HCT116 (cell line): ENCODE data around the gene KPNA3. TPM values are rescaled to one million over a fixed set of nuclear protein-coding genes. Genes with fewer than 3 reads are reported as not detected.

Experiments
- ATAC-seq: fragments of 200-7000 bp; cut with Tn5 transposase; 2 replicates; pipeline ENCODE4 v1.9.1; 2020; ENCODE audit warnings: mild to moderate bottlenecking, moderate library complexity
- BruUV-seq: library from RNA; stranded (reverse); fragments of 400-500 nt; replicated peaks from 2 replicates; lab custom pipeline; 2021; lab: Mats Ljungman, UMichigan
- CTCF ChIA-PET: fragments of 300-600 bp; sonication (Branson Sonifier 250); formaldehyde crosslinking; loops from one replicate; lab custom pipeline; 2021; ENCODE audit warnings: antibody characterized with exemption; lab: Charles Lee
- POLR2A ChIA-PET: fragments of 300-600, 350-600 bp; sonication (Branson Sonifier 250); formaldehyde crosslinking; loops from one replicate; lab custom pipeline; 2021; ENCODE audit warnings: antibody characterized with exemption; lab: Charles Lee
- RAD21 ChIA-PET, 2 experiments: fragments of 300-600 bp; sonication (Branson Sonifier 250); formaldehyde crosslinking; loops; one replicate each; lab custom pipeline; 2023; ENCODE audit warnings: low total read pairs in 2 of 2; ENCODE audit not compliant: uncharacterized antibody in 2 of 2, unreplicated experiment in 2 of 2, low non-redundant PET in 1 of 2; lab: Charles Lee
- DNase-seq: peaks from one replicate; pipeline ENCODE4 v3.0.0-alpha.2; 2010; ENCODE audit warnings: low read depth, low spot score
- H2AFZ ChIP-seq: fragments of 200-600 bp; shearing (Covaris generic), sonication (generic); 2 replicates; pipeline ENCODE4 v1.6.1; 2017; ENCODE audit warnings: low read depth, mixed run types, mixed read lengths, antibody characterized with exemption, low read length; ENCODE audit not compliant: poor library complexity, severe bottlenecking
- H3K27ac ChIP-seq: 2 replicates; pipeline ENCODE4 v1.5.1; 2012; ENCODE audit warnings: low read depth, low read length
- H3K27me3 ChIP-seq: fragments of 200-600 bp; sonication (generic); 2 replicates; pipeline ENCODE4 v1.6.1; 2016; ENCODE audit warnings: mixed run types, low read length, mixed read lengths; ENCODE audit not compliant: insufficient read depth
- H3K36me3 ChIP-seq, 2 experiments: fragments of 200-500 bp in 1 of 2; fragments of 200-600 bp in 1 of 2; sonication (Bioruptor generic) in 1 of 2; sonication (generic) in 1 of 2; 2 replicates each; pipeline versions ENCODE4 v1.5.1 to v1.6.1; 2014 to 2016; ENCODE audit warnings: low read length in 2 of 2, inconsistent platforms in 1 of 2, mixed read lengths in 1 of 2, mixed run types in 1 of 2; ENCODE audit not compliant: insufficient read depth in 2 of 2, control insufficient read depth in 1 of 2
- H3K4me1 ChIP-seq, 2 experiments: fragments of 200-600 bp in 1 of 2; sonication (generic) in 1 of 2; 2 replicates each; pipeline versions ENCODE4 v1.5.1 to v1.6.1; 2012 to 2017; ENCODE audit warnings: low read length in 2 of 2, inconsistent platforms in 1 of 2, mild to moderate bottlenecking in 1 of 2, mixed read lengths in 1 of 2, mixed run types in 1 of 2, moderate library complexity in 1 of 2; ENCODE audit not compliant: insufficient read depth in 2 of 2, control insufficient read depth in 1 of 2
- H3K4me2 ChIP-seq: fragments of 200-600 bp; sonication (generic); 2 replicates; pipeline ENCODE4 v1.6.1; 2017; ENCODE audit warnings: mixed run types, low read length, mixed read lengths
- H3K4me3 ChIP-seq, 2 experiments: fragments of 200-600 bp in 1 of 2; sonication (generic) in 1 of 2; replicated peaks in 1 of 2; 2 replicates each; pipeline ENCODE4 v1.5.1; 2011 to 2016; ENCODE audit warnings: low read length in 2 of 2, control low read depth in 1 of 2, low read depth in 1 of 2, mild to moderate bottlenecking in 1 of 2, mixed read lengths in 1 of 2, mixed run types in 1 of 2
- H3K79me2 ChIP-seq: fragments of 200-600 bp; sonication (generic); 2 replicates; pipeline ENCODE4 v1.6.1; 2017; ENCODE audit warnings: mild to moderate bottlenecking, mixed run types, low read length, moderate library complexity, mixed read lengths; ENCODE audit not compliant: insufficient read depth
- H3K9ac ChIP-seq: fragments of 200-600 bp; sonication (generic); 2 replicates; pipeline ENCODE4 v1.6.1; 2016; ENCODE audit warnings: low read length, mixed read lengths
- H3K9me2 ChIP-seq: fragments of 200-600 bp; sonication (generic), shearing (Covaris generic); 2 replicates; pipeline ENCODE4 v1.6.1; 2017; ENCODE audit warnings: mixed run types, mild to moderate bottlenecking, moderate library complexity; ENCODE audit not compliant: insufficient read depth
- H3K9me3 ChIP-seq, 2 experiments: fragments of 200-500 bp in 1 of 2; fragments of 200-600 bp in 1 of 2; sonication (Bioruptor generic) in 1 of 2; sonication (generic) in 1 of 2; 2 replicates each; pipeline ENCODE4 v1.6.1; 2014 to 2017; ENCODE audit warnings: low read length in 2 of 2, mixed read lengths in 2 of 2, inconsistent platforms in 1 of 2, low read depth in 1 of 2, mild to moderate bottlenecking in 1 of 2, mixed run types in 1 of 2, moderate library complexity in 1 of 2; ENCODE audit not compliant: control insufficient read depth in 1 of 2, insufficient read depth in 1 of 2
- H4K20me1 ChIP-seq: fragments of 200-600 bp; sonication (generic), shearing (Covaris generic); 2 replicates; pipeline ENCODE4 v1.6.1; 2017; ENCODE audit warnings: mixed run types, mild to moderate bottlenecking, moderate library complexity; ENCODE audit not compliant: insufficient read depth
- MAX ChIP-seq: IDR thresholded peaks from 2 replicates; pipeline ENCODE4 v1.6.1; 2012
- REST ChIP-seq: IDR thresholded peaks from 2 replicates; pipeline ENCODE4 v1.6.1; 2012; ENCODE audit warnings: low read depth
- TCF7L2 ChIP-seq: IDR thresholded peaks from 2 replicates; pipeline ENCODE4 v1.7.0; 2011; ENCODE audit warnings: borderline replicate concordance, inconsistent platforms; ENCODE audit not compliant: insufficient read depth, insufficient read length; ENCODE audit errors: extremely low read depth
- YY1 ChIP-seq: IDR thresholded peaks from 2 replicates; pipeline ENCODE4 v1.6.1; 2011; ENCODE audit warnings: low read length, low read depth, moderate library complexity, mild to moderate bottlenecking; ENCODE audit not compliant: insufficient replicate concordance; ENCODE audit errors: extremely low read depth
- intact Hi-C: fragments of 100-400 bp; cut with micrococcal nuclease; formaldehyde crosslinking; loops from 2 replicates; pipeline ENCODE4 v1.10.0; 2022
- total RNA-seq: library from RNA; stranded (reverse); gene quantifications from one replicate; pipeline ENCODE4 v1.2.1, GENCODE V29; 2021; ENCODE audit not compliant: unreplicated experiment

KPNA3 gene
- total RNA-seq, 1 experiment from 2014 or later, result 45.0 TPM

- Histone ChIP-seq H3K27ac (no peak overlapping the region), H3K9ac (no peak overlapping the region), H3K9me3 (no peaks in the 10 kb centered on the region), H3K4me2 (no peak overlapping the region), H2AFZ (no peak overlapping the region), H4K20me1 (peaks cover 21% of the 10 kb centered on the region; the same call in 1 of the 2 replicates), H3K4me1 (no peaks in the 10 kb centered on the region), H3K9me2 (no peaks in the 10 kb centered on the region), H3K79me2 (peaks cover 99% of the 10 kb centered on the region), H3K36me3 (no peaks in the 10 kb centered on the region), H3K27me3 (no peaks in the 10 kb centered on the region), H3K4me3 (no peak overlapping the region)
- TF ChIP-seq YY1 (no peak), MAX (no peak), TCF7L2 (no peak), REST (no peak)
- DNase-seq, result no peak
- POLR2A ChIA-PET, result no interaction called here
- RAD21 ChIA-PET, result no interaction called here
- intact Hi-C loops, result no loop called here
- CTCF ChIA-PET, result no interaction called here
- BruUV-seq, result no TSS peak
- ATAC-seq, result no peak
These were observed 15.6 kb downstream of the KPNA3 start for GRCh38 chr13:49776871-49777270.
